ENCODE results near the gene ZNF860.
A peak's percentile ranks its signal among the peaks of the same experiment; 100 is the strongest.

Gene ZNF860

GRCh38 chr3:31981206-31982181, at the start of gene ZNF860, which contains the start of gene OSBPL10:
Gene ZNF860 (plus strand): TSS chr3:31981750. CDS start chr3:31989080, 7,330 bp downstream.
Gene OSBPL10 (minus strand): TSS chr3:31981262. CDS start chr3:31981179, 83 bp downstream.
- DNase-seq (ENCODE audit: low spot score): peak; percentile 87

GRCh38 chr3:31932990-31933389, 48.6 kb upstream of the ZNF860 start:
- DNase-seq (ENCODE audit: low spot score): no peak

- DNase-seq (ENCODE audit: low spot score): no peak
Measured at GRCh38 chr3:31934018-31934417, 47.5 kb upstream of the ZNF860 start.

GRCh38 chr3:31934866-31935265, 46.7 kb upstream of the ZNF860 start:
- DNase-seq (ENCODE audit: low spot score): no peak

GRCh38 chr3:31936420-31937060, 45.0 kb upstream of the ZNF860 start:
- DNase-seq (ENCODE audit: low spot score): no peak

- DNase-seq (ENCODE audit: low spot score): no peak
Measured at GRCh38 chr3:31937225-31937624, 44.3 kb upstream of the ZNF860 start.

- DNase-seq (ENCODE audit: low spot score): no peak
Measured at GRCh38 chr3:31942446-31942845, 39.1 kb upstream of the ZNF860 start.

- DNase-seq (ENCODE audit: low spot score): no peak
Measured at GRCh38 chr3:31943041-31943440, 38.5 kb upstream of the ZNF860 start.

GRCh38 chr3:31945738-31946052, 35.9 kb upstream of the ZNF860 start:
- no peak for DNase-seq (ENCODE audit: low spot score)

GRCh38 chr3:31946484-31947081, 35.0 kb upstream of the ZNF860 start:
- no peak for DNase-seq (ENCODE audit: low spot score)

- no peak for DNase-seq (ENCODE audit: low spot score)
Measured at GRCh38 chr3:31947162-31947561, 34.4 kb upstream of the ZNF860 start.

- DNase-seq (ENCODE audit: low spot score): no peak
Measured at GRCh38 chr3:31947671-31948091, 33.9 kb upstream of the ZNF860 start.

GRCh38 chr3:31948280-31948679, 33.3 kb upstream of the ZNF860 start:
- DNase-seq (ENCODE audit: low spot score): no peak

- no peak for DNase-seq (ENCODE audit: low spot score)
Measured at GRCh38 chr3:31952205-31952604, 29.3 kb upstream of the ZNF860 start.

GRCh38 chr3:31953091-31953490, 28.5 kb upstream of the ZNF860 start:
- DNase-seq (ENCODE audit: low spot score): no peak

- no peak for DNase-seq (ENCODE audit: low spot score)
Measured at GRCh38 chr3:31953636-31954035, 27.9 kb upstream of the ZNF860 start.

GRCh38 chr3:31955581-31955980, 26.0 kb upstream of the ZNF860 start:
- DNase-seq (ENCODE audit: low spot score): no peak

- no peak for DNase-seq (ENCODE audit: low spot score)
Measured at GRCh38 chr3:31957106-31957505, 24.4 kb upstream of the ZNF860 start.

GRCh38 chr3:31958701-31959152, 22.8 kb upstream of the ZNF860 start:
- DNase-seq (ENCODE audit: low spot score): no peak

- DNase-seq (ENCODE audit: low spot score): no peak
Measured at GRCh38 chr3:31959251-31959650, 22.3 kb upstream of the ZNF860 start.

GRCh38 chr3:31959951-31960792, 21.4 kb upstream of the ZNF860 start:
- DNase-seq (ENCODE audit: low spot score): no peak

Measured in RKO (cell line).